HEK293 (cell line): ENCODE results near the gene PEX5L.

Experiments used
- CTCF ChIA-PET: fragments of 350-600 bp; formaldehyde crosslinking; extraction: SDS; loops from one replicate; lab custom pipeline; 2021; ENCODE audit warnings: antibody characterized with exemption; lab: Yijun Ruan, JAX
- POLR2A ChIA-PET: fragments of 300-600 bp; formaldehyde crosslinking; extraction: SDS; loops from one replicate; lab custom pipeline; 2020; ENCODE audit warnings: antibody characterized with exemption, inconsistent platforms; lab: Yijun Ruan, JAX
- H3K27ac ChIP-seq: fragments of 200-500 bp; sonication (Bioruptor generic); 2 replicates; pipeline ENCODE4 v1.5.1; 2014; ENCODE audit warnings: low read depth, low read length, control low read depth, inconsistent platforms; ENCODE audit errors: extremely low read depth
- H3K36me3 ChIP-seq, 2 experiments: fragments of 200-500 bp in 1 of 2; sonication (Bioruptor generic) in 1 of 2; 1 replicate in 1 of 2; 2 replicates in 1 of 2; pipeline ENCODE4 v1.5.1; 2014 to 2017; ENCODE audit warnings: inconsistent platforms in 2 of 2, low read length in 2 of 2; ENCODE audit not compliant: control insufficient read depth in 2 of 2, insufficient read depth in 1 of 2
- H3K4me1 ChIP-seq: fragments of 200-500 bp; sonication (Bioruptor generic); 2 replicates; pipeline ENCODE4 v1.5.1; 2014; ENCODE audit warnings: mild to moderate bottlenecking, low read length, inconsistent platforms; ENCODE audit not compliant: control insufficient read depth, insufficient read depth
- H3K4me3 ChIP-seq: 2 replicates; pipeline ENCODE4 v1.5.1; 2011; ENCODE audit warnings: low read depth, mild to moderate bottlenecking, control low read depth, low read length, moderate library complexity
- H3K9me3 ChIP-seq: fragments of 200-500 bp; sonication (Bioruptor generic); 2 replicates; pipeline ENCODE4 v1.5.1; 2014; ENCODE audit warnings: low read depth, low read length, inconsistent platforms; ENCODE audit not compliant: control insufficient read depth, insufficient read depth
- BCL11A ChIP-seq: fragments of 450-650 bp; formaldehyde crosslinking; IDR thresholded peaks from 2 replicates; pipeline ENCODE4 v1.5.1; 2016; ENCODE audit warnings: low read depth, missing biosample characterization, missing genetic modification characterization
- GLI4 ChIP-seq: fragments of 450-650 bp; formaldehyde crosslinking; IDR thresholded peaks from 2 replicates; pipeline ENCODE4 v1.5.1; 2016; ENCODE audit warnings: missing biosample characterization, missing genetic modification characterization
- KLF8 ChIP-seq: fragments of 450-650 bp; formaldehyde crosslinking; IDR thresholded peaks from 2 replicates; pipeline ENCODE4 v1.5.1; 2016; ENCODE audit warnings: missing biosample characterization, missing genetic modification characterization
- SCRT1 ChIP-seq: fragments of 450-650 bp; formaldehyde crosslinking; IDR thresholded peaks from 2 replicates; pipeline ENCODE4 v1.5.1; 2016; ENCODE audit warnings: missing biosample characterization, missing genetic modification characterization, borderline replicate concordance
- SP2 ChIP-seq: fragments of 450-650 bp; formaldehyde crosslinking; IDR thresholded peaks from 2 replicates; pipeline ENCODE4 v1.5.1; 2016; ENCODE audit warnings: missing biosample characterization, missing genetic modification characterization
- TRIM28 ChIP-seq: IDR thresholded peaks from 2 replicates; pipeline ENCODE4 v1.6.1; 2011; ENCODE audit warnings: low read length, control low read depth, borderline replicate concordance
- ZNF184 ChIP-seq: fragments of 450-650 bp; IDR thresholded peaks from 2 replicates; pipeline ENCODE4 v1.5.1; 2018; ENCODE audit warnings: missing biosample characterization, mild to moderate bottlenecking, missing genetic modification characterization
- ZNF248 ChIP-seq: fragments of 450-650 bp; formaldehyde crosslinking; IDR thresholded peaks from 2 replicates; pipeline ENCODE4 v1.5.1; 2017; ENCODE audit warnings: missing biosample characterization, missing genetic modification characterization
- ZNF404 ChIP-seq: fragments of 450-650 bp; formaldehyde crosslinking; IDR thresholded peaks from 2 replicates; pipeline ENCODE4 v1.5.1; 2017; ENCODE audit warnings: missing biosample characterization, missing genetic modification characterization
- ZNF610 ChIP-seq: fragments of 450-650 bp; formaldehyde crosslinking; IDR thresholded peaks from 2 replicates; pipeline ENCODE4 v1.5.1; 2016; ENCODE audit warnings: missing biosample characterization, missing genetic modification characterization, borderline replicate concordance
- ZNF624 ChIP-seq: fragments of 450-650 bp; formaldehyde crosslinking; IDR thresholded peaks from 2 replicates; pipeline ENCODE4 v1.5.1; 2017; ENCODE audit warnings: missing biosample characterization, missing genetic modification characterization
- ZNF654 ChIP-seq: fragments of 450-650 bp; formaldehyde crosslinking; IDR thresholded peaks from 2 replicates; pipeline ENCODE4 v1.5.1; 2016; ENCODE audit warnings: low read depth, missing biosample characterization, missing genetic modification characterization
- ZNF677 ChIP-seq: fragments of 450-650 bp; IDR thresholded peaks from 2 replicates; pipeline ENCODE4 v1.5.0; 2018; ENCODE audit warnings: missing biosample characterization, mild to moderate bottlenecking, missing genetic modification characterization, moderate library complexity
- ZNF747 ChIP-seq: fragments of 450-650 bp; formaldehyde crosslinking; IDR thresholded peaks from 2 replicates; pipeline ENCODE4 v1.5.1; 2016; ENCODE audit warnings: missing biosample characterization, missing genetic modification characterization
- ZNF837 ChIP-seq: fragments of 450-650 bp; formaldehyde crosslinking; IDR thresholded peaks from 2 replicates; pipeline ENCODE4 v1.5.1; 2016; ENCODE audit warnings: missing biosample characterization, missing genetic modification characterization
- ZSCAN30 ChIP-seq: fragments of 450-650 bp; IDR thresholded peaks from 2 replicates; pipeline ENCODE4 v1.5.1; 2018; ENCODE audit warnings: missing biosample characterization, mild to moderate bottlenecking, missing genetic modification characterization, moderate library complexity
- TF ChIP-seq, protein P1 (sequence below): fragments of 450-650 bp; formaldehyde crosslinking; IDR thresholded peaks from 2 replicates; pipeline ENCODE4 v1.5.1; 2016; ENCODE audit warnings: missing biosample characterization, missing genetic modification characterization, borderline replicate concordance
- TF ChIP-seq, protein P2 (sequence below): fragments of 450-650 bp; formaldehyde crosslinking; IDR thresholded peaks from 2 replicates; pipeline ENCODE4 v1.5.1; 2017; ENCODE audit warnings: missing biosample characterization, mild to moderate bottlenecking, missing genetic modification characterization, moderate library complexity
- TF ChIP-seq, protein P3 (sequence below): fragments of 450-650 bp; formaldehyde crosslinking; IDR thresholded peaks from 2 replicates; pipeline ENCODE4 v1.5.1; 2016; ENCODE audit warnings: missing biosample characterization, missing genetic modification characterization
- TF ChIP-seq, protein P4 (sequence below): IDR thresholded peaks from 2 replicates; pipeline ENCODE4 v1.6.1; 2011; ENCODE audit warnings: mild to moderate bottlenecking, low read depth, low read length, borderline replicate concordance
- TF ChIP-seq, protein P5 (sequence below): fragments of 450-650 bp; formaldehyde crosslinking; optimal IDR thresholded peaks from 2 replicates; pipeline ENCODE3; 2016; ENCODE audit warnings: missing biosample characterization, mild to moderate bottlenecking, missing genetic modification characterization

PEX5L gene

DNA sequence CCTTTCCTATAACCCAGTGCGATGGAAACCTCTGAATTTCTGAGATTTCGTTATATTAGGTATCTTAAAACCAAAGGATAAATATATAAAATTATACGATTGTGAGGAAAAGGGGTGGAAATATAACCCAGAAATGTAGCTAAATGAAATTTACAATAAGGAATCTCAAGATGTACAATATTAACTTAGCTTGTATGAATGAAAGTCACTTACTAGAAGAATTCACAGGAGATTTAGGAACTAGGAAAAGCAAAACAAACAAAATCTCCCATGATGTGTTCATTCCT is 224.7 kb downstream of the PEX5L start:
- Histone ChIP-seq H3K36me3 (no peaks in the 10 kb centered on the region), H3K4me3 (no peak overlapping the region), H3K4me1 (no peaks in the 10 kb centered on the region), H3K9me3 (no peaks in the 10 kb centered on the region), H3K27ac (no peak overlapping the region)
- ChIA-PET POLR2A (interaction anchor here (0.6 kb wide), 1 partner anchor 791 kb away, joined by 3 read pairs; no protein-coding TSS in a partner anchor), CTCF (interaction anchor here (0.6 to 1.9 kb wide), 19 partner anchors 9 to 783 kb away, joined by 3 to 13 read pairs (median 4); no protein-coding TSS in a partner anchor)
- TF ChIP-seq, protein P1, sequence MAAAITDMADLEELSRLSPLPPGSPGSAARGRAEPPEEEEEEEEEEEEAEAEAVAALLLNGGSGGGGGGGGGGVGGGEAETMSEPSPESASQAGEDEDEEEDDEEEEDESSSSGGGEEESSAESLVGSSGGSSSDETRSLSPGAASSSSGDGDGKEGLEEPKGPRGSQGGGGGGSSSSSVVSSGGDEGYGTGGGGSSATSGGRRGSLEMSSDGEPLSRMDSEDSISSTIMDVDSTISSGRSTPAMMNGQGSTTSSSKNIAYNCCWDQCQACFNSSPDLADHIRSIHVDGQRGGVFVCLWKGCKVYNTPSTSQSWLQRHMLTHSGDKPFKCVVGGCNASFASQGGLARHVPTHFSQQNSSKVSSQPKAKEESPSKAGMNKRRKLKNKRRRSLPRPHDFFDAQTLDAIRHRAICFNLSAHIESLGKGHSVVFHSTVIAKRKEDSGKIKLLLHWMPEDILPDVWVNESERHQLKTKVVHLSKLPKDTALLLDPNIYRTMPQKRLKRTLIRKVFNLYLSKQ (tag by site-specific recombination): no peak
- TF ChIP-seq ZNF404 (tag by site-specific recombination): no peak
- no peak for TF ChIP-seq ZNF624 (tag by site-specific recombination)
- no peak for TF ChIP-seq SP2 (tag by site-specific recombination)
- no peak for TF ChIP-seq SCRT1
- no peak for TF ChIP-seq KLF8 (tag by site-specific recombination)
- TF ChIP-seq, protein P2, sequence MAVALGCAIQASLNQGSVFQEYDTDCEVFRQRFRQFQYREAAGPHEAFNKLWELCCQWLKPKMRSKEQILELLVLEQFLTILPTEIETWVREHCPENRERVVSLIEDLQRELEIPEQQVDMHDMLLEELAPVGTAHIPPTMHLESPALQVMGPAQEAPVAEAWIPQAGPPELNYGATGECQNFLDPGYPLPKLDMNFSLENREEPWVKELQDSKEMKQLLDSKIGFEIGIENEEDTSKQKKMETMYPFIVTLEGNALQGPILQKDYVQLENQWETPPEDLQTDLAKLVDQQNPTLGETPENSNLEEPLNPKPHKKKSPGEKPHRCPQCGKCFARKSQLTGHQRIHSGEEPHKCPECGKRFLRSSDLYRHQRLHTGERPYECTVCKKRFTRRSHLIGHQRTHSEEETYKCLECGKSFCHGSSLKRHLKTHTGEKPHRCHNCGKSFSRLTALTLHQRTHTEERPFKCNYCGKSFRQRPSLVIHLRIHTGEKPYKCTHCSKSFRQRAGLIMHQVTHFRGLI (tag by site-specific recombination): no peak
- TF ChIP-seq, protein P3, sequence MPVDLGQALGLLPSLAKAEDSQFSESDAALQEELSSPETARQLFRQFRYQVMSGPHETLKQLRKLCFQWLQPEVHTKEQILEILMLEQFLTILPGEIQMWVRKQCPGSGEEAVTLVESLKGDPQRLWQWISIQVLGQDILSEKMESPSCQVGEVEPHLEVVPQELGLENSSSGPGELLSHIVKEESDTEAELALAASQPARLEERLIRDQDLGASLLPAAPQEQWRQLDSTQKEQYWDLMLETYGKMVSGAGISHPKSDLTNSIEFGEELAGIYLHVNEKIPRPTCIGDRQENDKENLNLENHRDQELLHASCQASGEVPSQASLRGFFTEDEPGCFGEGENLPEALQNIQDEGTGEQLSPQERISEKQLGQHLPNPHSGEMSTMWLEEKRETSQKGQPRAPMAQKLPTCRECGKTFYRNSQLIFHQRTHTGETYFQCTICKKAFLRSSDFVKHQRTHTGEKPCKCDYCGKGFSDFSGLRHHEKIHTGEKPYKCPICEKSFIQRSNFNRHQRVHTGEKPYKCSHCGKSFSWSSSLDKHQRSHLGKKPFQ (tag by site-specific recombination): no peak
- TF ChIP-seq, protein P4, sequence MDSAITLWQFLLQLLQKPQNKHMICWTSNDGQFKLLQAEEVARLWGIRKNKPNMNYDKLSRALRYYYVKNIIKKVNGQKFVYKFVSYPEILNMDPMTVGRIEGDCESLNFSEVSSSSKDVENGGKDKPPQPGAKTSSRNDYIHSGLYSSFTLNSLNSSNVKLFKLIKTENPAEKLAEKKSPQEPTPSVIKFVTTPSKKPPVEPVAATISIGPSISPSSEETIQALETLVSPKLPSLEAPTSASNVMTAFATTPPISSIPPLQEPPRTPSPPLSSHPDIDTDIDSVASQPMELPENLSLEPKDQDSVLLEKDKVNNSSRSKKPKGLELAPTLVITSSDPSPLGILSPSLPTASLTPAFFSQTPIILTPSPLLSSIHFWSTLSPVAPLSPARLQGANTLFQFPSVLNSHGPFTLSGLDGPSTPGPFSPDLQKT: no peak
- TF ChIP-seq ZNF248 (tag by site-specific recombination): no peak
- TF ChIP-seq ZNF677: no peak
- no peak for TF ChIP-seq ZNF184 (tag by site-specific recombination)
- no peak for TF ChIP-seq ZNF610 (tag by site-specific recombination)
- TF ChIP-seq BCL11A: no peak
- no peak for TF ChIP-seq GLI4 (tag by site-specific recombination)
- TF ChIP-seq, protein P5, sequence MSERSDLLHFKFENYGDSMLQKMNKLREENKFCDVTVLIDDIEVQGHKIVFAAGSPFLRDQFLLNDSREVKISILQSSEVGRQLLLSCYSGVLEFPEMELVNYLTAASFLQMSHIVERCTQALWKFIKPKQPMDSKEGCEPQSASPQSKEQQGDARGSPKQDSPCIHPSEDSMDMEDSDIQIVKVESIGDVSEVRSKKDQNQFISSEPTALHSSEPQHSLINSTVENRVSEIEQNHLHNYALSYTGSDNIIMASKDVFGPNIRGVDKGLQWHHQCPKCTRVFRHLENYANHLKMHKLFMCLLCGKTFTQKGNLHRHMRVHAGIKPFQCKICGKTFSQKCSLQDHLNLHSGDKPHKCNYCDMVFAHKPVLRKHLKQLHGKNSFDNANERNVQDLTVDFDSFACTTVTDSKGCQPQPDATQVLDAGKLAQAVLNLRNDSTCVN (tag by site-specific recombination): no peak
- TF ChIP-seq ZNF837 (tag by site-specific recombination): no peak
- no peak for TF ChIP-seq ZSCAN30 (tag by site-specific recombination)

DNA sequence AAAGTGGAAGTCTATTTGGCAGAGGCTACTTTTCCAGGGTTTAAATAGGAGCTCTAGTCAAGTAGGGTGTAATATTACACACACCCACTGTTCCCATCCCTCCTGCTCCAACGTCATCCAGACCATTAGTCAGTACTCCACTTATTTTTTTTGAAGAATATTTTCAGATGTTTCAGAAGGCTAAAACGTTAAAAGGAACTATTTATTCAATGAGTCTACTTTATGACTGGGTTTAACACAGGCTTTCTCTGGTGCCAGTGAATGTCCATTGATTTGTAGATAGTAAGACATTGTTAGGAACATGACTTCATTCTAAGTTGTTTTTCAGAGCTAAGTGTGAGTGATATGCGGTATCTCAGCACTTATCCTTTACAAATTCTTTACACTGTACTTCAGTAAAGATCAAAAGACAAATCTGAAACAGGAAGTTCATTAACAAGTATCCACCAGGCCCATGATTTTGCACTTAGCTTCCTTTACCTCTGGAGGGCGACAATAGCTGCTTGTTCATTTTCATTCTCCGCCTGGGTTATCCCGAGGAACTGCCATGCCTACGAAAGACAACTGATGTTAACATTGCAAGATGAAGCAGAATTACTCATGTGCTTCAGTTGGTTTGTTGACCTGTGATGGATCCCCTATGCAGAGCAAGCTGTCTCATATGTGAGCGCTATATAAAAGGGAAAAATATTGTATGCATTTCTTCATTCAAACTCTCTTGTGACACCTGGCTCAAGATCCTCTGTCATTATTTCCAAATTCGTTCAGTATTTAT is 225.2 kb downstream of the PEX5L start:
- H3K36me3 ChIP-seq: no peaks in the 10 kb centered on the region
- TF ChIP-seq ZNF654 (tag by site-specific recombination): peak; percentile 57
- TF ChIP-seq TRIM28: peak; percentile 60; the same call in 1 of the 2 replicates
- no peak for TF ChIP-seq ZNF747 (tag by site-specific recombination)
- POLR2A ChIA-PET: interaction anchor here (0.6 kb wide), 1 partner anchor 791 kb away, joined by 3 read pairs; no protein-coding TSS in a partner anchor
- H3K9me3 ChIP-seq: no peaks in the 10 kb centered on the region
- H3K4me1 ChIP-seq: no peaks in the 10 kb centered on the region
- no peak overlapping the region for H3K4me3 ChIP-seq
- CTCF ChIA-PET: interaction anchor here (0.6 to 1.9 kb wide), 27 partner anchors 9 to 1179 kb away, joined by 3 to 13 read pairs (median 4); no protein-coding TSS in a partner anchor
- no peak overlapping the region for H3K27ac ChIP-seq
